CD14-positive monocyte (primary cell): ENCODE data around the gene RIMS3. TPM values are rescaled to one million over a fixed set of nuclear protein-coding genes. Genes with fewer than 3 reads are reported as not detected.
A peak's percentile ranks its signal among the peaks of the same experiment; 100 is the strongest.

Experiments used
- DNase-seq, 3 donors: peaks; one replicate each; pipeline ENCODE4 v3.0.0-alpha.2; 2011 to 2022
- H2AFZ ChIP-seq: 2 replicates; pipeline ENCODE4 v1.6.0; 2012; ENCODE audit warnings: mild to moderate bottlenecking, low read depth, low read length, inconsistent platforms; ENCODE audit not compliant: insufficient read depth, poor library complexity, severe bottlenecking
- H3K27ac ChIP-seq, 2 donors: 1 replicate in 1 of 2; 2 replicates in 1 of 2; pipeline ENCODE4 v1.5.1; 2012 to 2013; ENCODE audit warnings: low read length in 2 of 2, control low read depth in 1 of 2, inconsistent platforms in 1 of 2, low read depth in 1 of 2, mild to moderate bottlenecking in 1 of 2
- H3K27me3 ChIP-seq, 2 donors: one replicate each; pipeline versions ENCODE4 v1.6.0 to v1.6.1; 2011 to 2013; ENCODE audit warnings: low read length in 2 of 2; ENCODE audit not compliant: control insufficient read depth in 2 of 2, insufficient read depth in 2 of 2
- H3K36me3 ChIP-seq, 2 donors: replicated peaks in 1 of 2; 1 replicate in 1 of 2; 2 replicates in 1 of 2; pipeline versions ENCODE4 v1.5.1 to v1.6.1; 2012 to 2013; ENCODE audit warnings: low read length in 2 of 2, control low read depth in 1 of 2, inconsistent platforms in 1 of 2, mild to moderate bottlenecking in 1 of 2; ENCODE audit not compliant: insufficient read depth in 2 of 2, control insufficient read depth in 1 of 2
- H3K4me1 ChIP-seq, 2 donors: 1 replicate in 1 of 2; 2 replicates in 1 of 2; pipeline versions ENCODE4 v1.5.1 to v1.6.1; 2012 to 2013; ENCODE audit warnings: low read length in 2 of 2, control low read depth in 1 of 2, inconsistent platforms in 1 of 2, mild to moderate bottlenecking in 1 of 2, moderate library complexity in 1 of 2; ENCODE audit not compliant: insufficient read depth in 2 of 2, control insufficient read depth in 1 of 2
- H3K4me2 ChIP-seq: replicated peaks from 2 replicates; pipeline ENCODE3; 2012; ENCODE audit warnings: low read length, moderate library complexity, mild to moderate bottlenecking; ENCODE audit not compliant: poor library complexity, severe bottlenecking; ENCODE audit errors: extremely low read depth
- H3K4me3 ChIP-seq, 3 experiments: fragments of 200-600 bp in 1 of 3; sonication (generic) in 1 of 3; replicated peaks in 1 of 3; 1 replicate in 2 of 3; 2 replicates in 1 of 3; pipeline ENCODE4 v1.5.1; 2011 to 2013; ENCODE audit warnings: low read length in 3 of 3, mild to moderate bottlenecking in 3 of 3, control low read depth in 2 of 3, low read depth in 2 of 3, inconsistent platforms in 1 of 3, moderate library complexity in 1 of 3
- H3K79me2 ChIP-seq: 2 replicates; pipeline ENCODE4 v1.6.0; 2012; ENCODE audit warnings: mild to moderate bottlenecking, control low read depth, inconsistent platforms, low read length, moderate library complexity; ENCODE audit not compliant: insufficient read depth
- H3K9ac ChIP-seq: 2 replicates; pipeline ENCODE4 v1.6.0; 2017; ENCODE audit warnings: low read length, mild to moderate bottlenecking; ENCODE audit not compliant: insufficient read depth, poor library complexity, severe bottlenecking
- H3K9me3 ChIP-seq, 2 donors: replicated peaks in 1 of 2; 1 replicate in 1 of 2; 2 replicates in 1 of 2; pipeline versions ENCODE4 v1.5.1 to v1.6.1; 2012 to 2013; ENCODE audit warnings: low read length in 2 of 2, control low read depth in 1 of 2; ENCODE audit not compliant: control insufficient read depth in 1 of 2, insufficient read depth in 1 of 2
- H4K20me1 ChIP-seq: 2 replicates; pipeline ENCODE4 v1.6.0; 2012; ENCODE audit warnings: mild to moderate bottlenecking, low read length, control low read depth, moderate library complexity; ENCODE audit not compliant: insufficient read depth
- H3K27ac Mint-ChIP-seq, 7 donors: one replicate each; pipeline ENCODE4 v1.8.0; 2020; ENCODE audit warnings: mild to moderate bottlenecking in 7 of 7, mixed read lengths in 7 of 7, moderate library complexity in 6 of 7, inconsistent platforms in 2 of 7
- H3K27me3 Mint-ChIP-seq, 3 donors: one replicate each; pipeline ENCODE4 v1.8.0; 2021 to 2022; ENCODE audit warnings: low read depth in 3 of 3, mild to moderate bottlenecking in 3 of 3, mixed read lengths in 3 of 3, moderate library complexity in 3 of 3, inconsistent platforms in 1 of 3
- H3K36me3 Mint-ChIP-seq, 2 donors: one replicate each; pipeline ENCODE4 v1.8.0; 2020; ENCODE audit warnings: mixed read lengths in 2 of 2, inconsistent platforms in 1 of 2, mild to moderate bottlenecking in 1 of 2
- H3K4me1 Mint-ChIP-seq: one replicate; pipeline ENCODE4 v1.8.0; 2020; ENCODE audit warnings: mild to moderate bottlenecking, mixed read lengths
- H3K4me3 Mint-ChIP-seq, 2 donors: one replicate each; pipeline ENCODE4 v1.8.0; 2020; ENCODE audit warnings: mild to moderate bottlenecking in 2 of 2, mixed read lengths in 2 of 2, moderate library complexity in 1 of 2
- H3K9me3 Mint-ChIP-seq, 7 donors: one replicate each; pipeline ENCODE4 v1.8.0; 2020 to 2022; ENCODE audit warnings: mixed read lengths in 7 of 7, mild to moderate bottlenecking in 6 of 7, moderate library complexity in 6 of 7, inconsistent platforms in 2 of 7
- WGBS: methylation state at CpG from one replicate; pipeline ENCODE4 v1.1.5; 2013; ENCODE audit warnings: missing lambda C conversion rate; ENCODE audit not compliant: insufficient coverage; 5-methylcytosine and 5-hydroxymethylcytosine counted together
- intact Hi-C, 2 donors: fragments of 100-400 bp; cut with micrococcal nuclease; formaldehyde crosslinking; loops; one replicate each; pipeline versions ENCODE4 v1.15.0 to v1.15.1; 2023
- polyA plus RNA-seq, 3 donors: library from polyadenylated mRNA; depleted of rRNA in 1 of 3; unstranded in 2 of 3; stranded (reverse) in 1 of 3; fragments of 300-500 nt in 2 of 3; fragments of >200 nt in 1 of 3; fragmentation: Illumina TruSeq in 2 of 3; gene quantifications; 1 replicate in 2 of 3; 2 replicates in 1 of 3; pipeline ENCODE4 v1.2.3, GENCODE V29; 2012 to 2021
- TF ChIP-seq, protein P1 (sequence below): fragments of 200-600 bp; IDR thresholded peaks from one replicate; pipeline ENCODE4 v1.8.0; 2022; ENCODE audit warnings: antibody characterized with exemption, mild to moderate bottlenecking

The RIMS3 gene
- polyA plus RNA-seq, 3 donors = 0.15 to 1.0 (median 0.26) TPM

DNA sequence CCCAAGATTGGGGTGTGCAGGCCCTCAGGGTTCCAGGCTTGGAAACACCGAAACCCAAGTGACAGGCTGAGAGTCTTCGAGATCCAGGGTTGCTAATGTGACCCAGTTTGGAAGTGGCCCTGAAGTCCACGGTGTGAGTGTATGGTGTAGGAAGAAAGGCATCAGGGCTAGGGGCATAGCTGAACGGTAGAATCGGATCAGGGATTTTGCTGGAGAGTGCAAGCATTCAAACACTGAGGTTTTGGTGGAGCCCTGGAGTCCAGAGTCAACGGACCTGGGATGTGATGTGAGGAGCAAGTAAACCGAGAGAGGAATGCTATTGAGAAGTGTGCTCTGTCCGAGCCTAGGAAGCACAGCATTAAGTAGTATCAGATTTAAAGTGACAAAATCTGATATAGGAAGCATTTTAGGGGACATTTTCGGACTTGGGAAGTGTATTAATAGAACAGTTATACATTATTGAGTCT lies 27.0 kb upstream of the RIMS3 start:
- peak overlapping the region; percentile 99 to 100 for H3K27ac ChIP-seq
- H2AFZ ChIP-seq = peak overlapping the region; percentile 81
- H3K9ac ChIP-seq = peak overlapping the region; percentile 100
- H3K9me3 ChIP-seq = no peaks in the 10 kb centered on the region
- Mint-ChIP-seq H3K27me3 (no peaks in the 10 kb centered on the region), H3K9me3 (no peaks in the 10 kb centered on the region), H3K36me3 (peaks cover 15 to 17% of the 10 kb centered on the region in 2 donors), H3K4me1 (peaks cover 50% of the 10 kb centered on the region), H3K4me3 (peak overlapping the region; percentile 89 to 99), H3K27ac (peak overlapping the region; percentile 98 to 99 (median 99))
- no peaks in the 10 kb centered on the region for H3K27me3 ChIP-seq
- H3K36me3 ChIP-seq = peaks cover 0 to 16% of the 10 kb centered on the region in 2 donors
- H3K4me2 ChIP-seq = peak overlapping the region; percentile 93
- H3K79me2 ChIP-seq = peaks cover 90% of the 10 kb centered on the region
- H3K4me3 ChIP-seq = peak overlapping the region; percentile 70 to 96 (median 82)
- 4% methylated on average over 8 of the region's 9 CpGs for WGBS
- TF ChIP-seq, protein P1, sequence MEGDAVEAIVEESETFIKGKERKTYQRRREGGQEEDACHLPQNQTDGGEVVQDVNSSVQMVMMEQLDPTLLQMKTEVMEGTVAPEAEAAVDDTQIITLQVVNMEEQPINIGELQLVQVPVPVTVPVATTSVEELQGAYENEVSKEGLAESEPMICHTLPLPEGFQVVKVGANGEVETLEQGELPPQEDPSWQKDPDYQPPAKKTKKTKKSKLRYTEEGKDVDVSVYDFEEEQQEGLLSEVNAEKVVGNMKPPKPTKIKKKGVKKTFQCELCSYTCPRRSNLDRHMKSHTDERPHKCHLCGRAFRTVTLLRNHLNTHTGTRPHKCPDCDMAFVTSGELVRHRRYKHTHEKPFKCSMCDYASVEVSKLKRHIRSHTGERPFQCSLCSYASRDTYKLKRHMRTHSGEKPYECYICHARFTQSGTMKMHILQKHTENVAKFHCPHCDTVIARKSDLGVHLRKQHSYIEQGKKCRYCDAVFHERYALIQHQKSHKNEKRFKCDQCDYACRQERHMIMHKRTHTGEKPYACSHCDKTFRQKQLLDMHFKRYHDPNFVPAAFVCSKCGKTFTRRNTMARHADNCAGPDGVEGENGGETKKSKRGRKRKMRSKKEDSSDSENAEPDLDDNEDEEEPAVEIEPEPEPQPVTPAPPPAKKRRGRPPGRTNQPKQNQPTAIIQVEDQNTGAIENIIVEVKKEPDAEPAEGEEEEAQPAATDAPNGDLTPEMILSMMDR = no peak
- intact Hi-C loops = no loop called here
- peaks cover 23 to 33% of the 10 kb centered on the region in 2 donors for H3K4me1 ChIP-seq
- DNase-seq = no peak
- H4K20me1 ChIP-seq = peaks cover 62% of the 10 kb centered on the region

DNA sequence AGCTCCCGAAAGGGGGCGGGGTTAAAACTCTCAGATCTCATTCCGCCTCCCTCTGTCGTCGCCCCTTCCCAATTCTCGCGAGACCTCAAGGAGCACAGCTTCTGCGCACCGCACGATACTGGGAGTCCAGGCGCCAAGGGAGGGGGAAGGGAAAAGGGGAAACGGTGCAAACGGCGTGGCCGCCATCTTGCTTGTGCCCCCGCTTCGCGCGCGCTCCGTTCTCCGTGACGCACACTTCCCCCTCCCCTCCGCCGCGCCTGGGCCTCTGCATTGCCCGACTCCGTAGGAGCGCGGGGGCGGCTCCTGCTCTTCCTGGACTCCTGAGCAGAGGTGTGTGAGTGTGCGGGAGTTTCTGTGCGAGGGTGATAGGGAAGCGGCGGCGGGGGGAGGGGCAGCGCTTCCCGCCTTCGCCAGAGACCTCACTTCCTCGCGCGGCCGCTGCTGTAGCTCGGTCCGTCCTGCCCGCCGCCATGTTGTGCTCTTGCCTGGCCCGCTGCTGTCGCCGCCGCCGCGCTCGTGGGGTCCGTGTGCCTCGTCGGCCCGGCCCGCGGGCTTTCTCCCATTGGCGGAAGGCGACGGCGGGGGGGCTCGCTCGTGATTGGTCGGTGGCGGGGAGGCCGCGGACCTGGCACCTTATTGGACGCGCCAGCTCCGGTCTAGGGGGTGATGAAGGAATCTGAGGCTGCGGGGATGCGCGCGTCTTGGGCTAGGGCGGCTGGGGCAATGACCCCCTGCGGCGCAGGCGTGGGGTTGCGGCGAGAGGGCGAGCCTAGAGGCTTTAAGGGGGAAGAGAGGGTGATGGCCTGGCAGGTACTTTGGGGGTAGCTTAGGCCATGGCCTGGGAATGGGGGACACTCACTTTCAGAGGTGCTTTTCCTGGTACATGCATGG lies 26.3 kb upstream of the RIMS3 start, which contains the start of gene NFYC:
NFYC (plus strand) TSS at position 167 of the 891 bp plus-strand sequence. CDS start 47,140 bp downstream, outside the sequence.
- H2AFZ ChIP-seq = peak within 1 kb of the TSS; percentile 81
- intact Hi-C loops = no loop called here
- Mint-ChIP-seq H3K27me3 (no peaks in the 10 kb centered on the region), H3K9me3 (peaks cover 0 to 2% (median 0%) of the 10 kb centered on the region in 7 donors), H3K4me1 (peaks cover 44% of the 10 kb centered on the region), H3K27ac (peak within 1 kb of the TSS; percentile 98 to 99 (median 99)), H3K36me3 (peaks cover 15 to 16% of the 10 kb centered on the region in 2 donors), H3K4me3 (peak within 1 kb of the TSS; percentile 89 to 99)
- peak within 1 kb of the TSS; percentile 100 for H3K9ac ChIP-seq
- peak within 1 kb of the TSS; percentile 99 to 100 for H3K27ac ChIP-seq
- WGBS = under 1% methylated on average over 64 of the region's 84 CpGs
- peaks cover 84% of the 10 kb centered on the region for H3K79me2 ChIP-seq
- TF ChIP-seq, protein P1 = no peak
- H3K4me3 ChIP-seq = peak within 1 kb of the TSS; percentile 70 to 96 (median 82)
- peak; percentile 98 to 99 (median 99) for DNase-seq
- peak within 1 kb of the TSS; percentile 93 for H3K4me2 ChIP-seq
- H3K36me3 ChIP-seq = peaks cover 2 to 17% of the 10 kb centered on the region in 2 donors
- H3K4me1 ChIP-seq = peaks cover 22 to 33% of the 10 kb centered on the region in 2 donors
- H4K20me1 ChIP-seq = peaks cover 55% of the 10 kb centered on the region
- no peaks in the 10 kb centered on the region for H3K9me3 ChIP-seq
- no peaks in the 10 kb centered on the region for H3K27me3 ChIP-seq
